SK-N-SH (cell line): ENCODE measurements around the gene IL11. TPM values are rescaled to one million over a fixed set of nuclear protein-coding genes. Genes with fewer than 3 reads are reported as not detected.

ENCODE experiments used
- CTCF ChIA-PET: fragments of 300-600, 350-600 bp; formaldehyde crosslinking; extraction: SDS; loops from one replicate; lab custom pipeline; 2021; lab: Yijun Ruan, JAX
- POLR2A ChIA-PET: fragments of 350-600 bp; sonication (Branson Sonifier 250); formaldehyde crosslinking; extraction: SDS; loops from one replicate; lab custom pipeline; 2020; ENCODE audit warnings: antibody characterized with exemption, inconsistent platforms; lab: Yijun Ruan, JAX
- DNase-seq: peaks from one replicate; pipeline ENCODE4 v3.0.0; 2012
- H2AFZ ChIP-seq: fragments of 200-600 bp; sonication (generic); 2 replicates; pipeline ENCODE4 v1.8.1; 2016; ENCODE audit warnings: antibody characterized with exemption, mild to moderate bottlenecking, low read depth
- H3F3A ChIP-seq: fragments of 200-600 bp; sonication (generic); replicated peaks from 2 replicates; pipeline ENCODE3; 2016; ENCODE audit warnings: antibody characterized with exemption, mild to moderate bottlenecking; ENCODE audit not compliant: insufficient read depth
- H3K27ac ChIP-seq, 2 experiments: fragments of 200-500 bp in 1 of 2; fragments of 200-600 bp in 1 of 2; sonication (Bioruptor generic) in 1 of 2; sonication (generic), shearing (Covaris generic) in 1 of 2; 2 replicates each; pipeline versions ENCODE4 v1.5.1 to v1.6.1; 2014 to 2016; ENCODE audit warnings: low read depth in 2 of 2, inconsistent platforms in 1 of 2, low read length in 1 of 2, mild to moderate bottlenecking in 1 of 2, mixed read lengths in 1 of 2
- H3K27me3 ChIP-seq: fragments of 200-600 bp; sonication (generic), shearing (Covaris generic); 2 replicates; pipeline ENCODE4 v1.6.1; 2016; ENCODE audit warnings: mixed run types; ENCODE audit not compliant: insufficient read depth
- H3K36me3 ChIP-seq, 2 experiments: fragments of 200-500 bp in 1 of 2; fragments of 200-600 bp in 1 of 2; sonication (Bioruptor generic) in 1 of 2; sonication (generic) in 1 of 2; replicated peaks in 1 of 2; 2 replicates each; pipeline versions ENCODE3 to v1.5.1; 2014 to 2016; ENCODE audit warnings: low read length in 1 of 2, mild to moderate bottlenecking in 1 of 2; ENCODE audit not compliant: insufficient read depth in 2 of 2, control insufficient read depth in 1 of 2
- H3K4me1 ChIP-seq, 2 experiments: fragments of 200-500 bp in 1 of 2; fragments of 200-600 bp in 1 of 2; sonication (Bioruptor generic) in 1 of 2; sonication (generic), shearing (Covaris generic) in 1 of 2; 2 replicates each; pipeline versions ENCODE4 v1.5.1 to v1.6.1; 2014 to 2016; ENCODE audit warnings: low read depth in 1 of 2, low read length in 1 of 2, mixed run types in 1 of 2; ENCODE audit not compliant: insufficient read depth in 2 of 2, control insufficient read depth in 1 of 2
- H3K4me2 ChIP-seq: fragments of 200-600 bp; sonication (generic), shearing (Covaris generic); 2 replicates; pipeline ENCODE4 v1.6.1; 2017; ENCODE audit warnings: mixed run types
- H3K4me3 ChIP-seq, 2 experiments: fragments of 200-500 bp in 1 of 2; fragments of 200-600 bp in 1 of 2; sonication (Bioruptor generic) in 1 of 2; sonication (generic), shearing (Covaris generic) in 1 of 2; 2 replicates each; pipeline versions ENCODE4 v1.5.1 to v1.8.1; 2014 to 2016; ENCODE audit warnings: low read depth in 2 of 2, inconsistent platforms in 1 of 2, low read length in 1 of 2, mild to moderate bottlenecking in 1 of 2, mixed read lengths in 1 of 2, moderate library complexity in 1 of 2
- H3K79me2 ChIP-seq: fragments of 200-600 bp; sonication (generic); 2 replicates; pipeline ENCODE4 v1.8.1; 2017; ENCODE audit warnings: mild to moderate bottlenecking; ENCODE audit not compliant: insufficient read depth
- H3K9ac ChIP-seq: fragments of 200-600 bp; sonication (generic); 2 replicates; pipeline ENCODE4 v1.6.1; 2017; ENCODE audit warnings: mixed run types
- H3K9me2 ChIP-seq: fragments of 200-600 bp; sonication (generic); 2 replicates; pipeline ENCODE4 v1.6.1; 2017; ENCODE audit warnings: mixed run types
- H3K9me3 ChIP-seq: fragments of 200-600 bp; sonication (generic); 2 replicates; pipeline ENCODE4 v1.6.1; 2017; ENCODE audit warnings: mixed run types, mild to moderate bottlenecking, moderate library complexity
- H4K20me1 ChIP-seq: fragments of 200-600 bp; sonication (generic); 2 replicates; pipeline ENCODE4 v1.6.1; 2017; ENCODE audit warnings: mild to moderate bottlenecking, mixed run types; ENCODE audit not compliant: insufficient read depth
- CHD2 ChIP-seq: fragments of 150-350 bp; IDR thresholded peaks from 2 replicates; pipeline ENCODE4 v1.6.1; 2018; ENCODE audit warnings: low read length; ENCODE audit not compliant: partially characterized antibody
- EZH2phosphoT487 ChIP-seq: fragments of 200-600 bp; sonication (generic); IDR thresholded peaks from 2 replicates; pipeline ENCODE4 v1.6.1; 2017; ENCODE audit warnings: low read depth, mixed run types, mild to moderate bottlenecking, antibody characterized with exemption, moderate library complexity, borderline replicate concordance
- FOXM1 ChIP-seq: IDR thresholded peaks from 2 replicates; pipeline ENCODE4 v1.4.0; 2012; ENCODE audit warnings: low read depth, mild to moderate bottlenecking
- MAX ChIP-seq: IDR thresholded peaks from 2 replicates; pipeline ENCODE4 v1.4.0; 2012; ENCODE audit warnings: low read depth
- MEF2A ChIP-seq: IDR thresholded peaks from 2 replicates; pipeline ENCODE4 v1.4.0; 2012; ENCODE audit warnings: low read depth, borderline replicate concordance
- NRF1 ChIP-seq: IDR thresholded peaks from 2 replicates; pipeline ENCODE4 v1.6.1; 2012; ENCODE audit warnings: low read depth, mild to moderate bottlenecking, low read length
- POLR2AphosphoS5 ChIP-seq: IDR thresholded peaks from 2 replicates; pipeline ENCODE4 v1.6.1; 2012; ENCODE audit warnings: low read depth, low read length
- RAD21 ChIP-seq: IDR thresholded peaks from 2 replicates; pipeline ENCODE4 v1.6.1; 2012; ENCODE audit warnings: mild to moderate bottlenecking, low read length
- SIN3A ChIP-seq: IDR thresholded peaks from 2 replicates; pipeline ENCODE4 v1.6.1; 2012; ENCODE audit warnings: low read depth, mild to moderate bottlenecking, low read length, moderate library complexity, borderline replicate concordance
- SMC3 ChIP-seq: IDR thresholded peaks from 2 replicates; pipeline ENCODE4 v1.6.1; 2012; ENCODE audit warnings: low read depth, low read length, improper control_type of control experiment
- TCF12 ChIP-seq: IDR thresholded peaks from 2 replicates; pipeline ENCODE4 v1.4.0; 2012
- USF1 ChIP-seq: IDR thresholded peaks from 2 replicates; pipeline ENCODE4 v1.4.0; 2012; ENCODE audit warnings: low read depth, borderline replicate concordance
- ZBTB33 ChIP-seq: IDR thresholded peaks from 2 replicates; pipeline ENCODE4 v1.4.0; 2012; ENCODE audit warnings: low read depth, borderline replicate concordance
- WGBS: methylation state at CpG from one replicate; pipeline ENCODE4 v1.1.6; 2017; ENCODE audit warnings: low lambda C conversion rate; 5-methylcytosine and 5-hydroxymethylcytosine counted together
- polyA plus RNA-seq, 3 experiments: library from polyadenylated mRNA; depleted of rRNA; stranded (reverse); fragments of >200 nt; gene quantifications; 2 replicates each; pipeline ENCODE4 v1.2.3, GENCODE V29; 2012
- TF ChIP-seq, protein P1 (sequence below): IDR thresholded peaks from 2 replicates; pipeline ENCODE4; 2012

IL11 gene
- polyA plus RNA-seq, 1 of the 3 experiments (the other 2 are of a cell fraction) = 13.2 TPM

- Histone ChIP-seq H2AFZ (no peak overlapping the region), H3K4me2 (no peak overlapping the region), H3K4me1 (peaks cover 0 to 29% of the 10 kb centered on the region in 2 experiments; a peak in 1 of 4 replicates), H3K36me3 (peaks cover 0 to 4% of the 10 kb centered on the region in 2 experiments), H3K27me3 (peaks cover 5% of the 10 kb centered on the region; the same call in 1 of the 2 replicates), H3K9me3 (no peaks in the 10 kb centered on the region), H3K79me2 (no peaks in the 10 kb centered on the region), H3F3A (peaks cover 6% of the 10 kb centered on the region), H3K9ac (no peak overlapping the region), H4K20me1 (no peaks in the 10 kb centered on the region), H3K4me3 (no peak overlapping the region), H3K27ac (no peak overlapping the region), H3K9me2 (no peaks in the 10 kb centered on the region)
- ChIA-PET POLR2A (interaction anchor here (1.5 kb wide), 1 partner anchor 60 kb away, joined by 3 read pairs; the partner anchor contains the start of gene UBE2S), CTCF (interaction anchor here (1.3 kb wide), 2 partner anchors 46 to 156 kb away, joined by 4 read pairs; no protein-coding TSS in a partner anchor)
- TF ChIP-seq ZBTB33 (no peak), NRF1 (no peak), EZH2phosphoT487 (no peak), TCF12 (no peak), MAX (no peak), SMC3 (no peak), SIN3A (no peak), POLR2AphosphoS5 (no peak), CHD2 (no peak), FOXM1 (no peak), RAD21 (no peak), USF1 (no peak), MEF2A (no peak)
- TF ChIP-seq, protein P1, sequence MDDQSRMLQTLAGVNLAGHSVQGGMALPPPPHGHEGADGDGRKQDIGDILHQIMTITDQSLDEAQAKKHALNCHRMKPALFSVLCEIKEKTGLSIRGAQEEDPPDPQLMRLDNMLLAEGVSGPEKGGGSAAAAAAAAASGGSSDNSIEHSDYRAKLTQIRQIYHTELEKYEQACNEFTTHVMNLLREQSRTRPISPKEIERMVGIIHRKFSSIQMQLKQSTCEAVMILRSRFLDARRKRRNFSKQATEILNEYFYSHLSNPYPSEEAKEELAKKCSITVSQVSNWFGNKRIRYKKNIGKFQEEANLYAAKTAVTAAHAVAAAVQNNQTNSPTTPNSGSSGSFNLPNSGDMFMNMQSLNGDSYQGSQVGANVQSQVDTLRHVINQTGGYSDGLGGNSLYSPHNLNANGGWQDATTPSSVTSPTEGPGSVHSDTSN = no peak
- 94% methylated on average over 9 of the region's 10 CpGs for WGBS
- DNase-seq = no peak
Observed at GRCh38 chr19:55347442-55348009, 22.7 kb downstream of the IL11 start.
